ENCODE results near the gene RAF1.

DNA sequence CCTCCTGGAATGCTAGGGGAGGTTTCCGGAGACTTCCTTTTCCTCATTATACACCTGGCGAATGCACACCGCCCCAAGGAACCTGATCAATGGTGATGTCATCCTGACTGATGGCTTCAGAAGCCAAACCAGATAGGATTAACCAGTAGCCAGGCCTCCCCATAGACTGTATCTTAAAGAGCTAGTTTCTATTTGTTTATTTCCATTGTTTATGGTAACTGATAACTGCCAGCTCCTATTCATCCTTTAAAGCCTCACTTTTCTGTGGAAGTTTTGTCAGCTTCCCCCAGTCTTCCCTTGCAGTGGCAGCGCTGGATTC is 118.5 kb downstream of the RAF1 start, which contains the start of gene MKRN2OS:
- TF ChIP-seq, protein P1, sequence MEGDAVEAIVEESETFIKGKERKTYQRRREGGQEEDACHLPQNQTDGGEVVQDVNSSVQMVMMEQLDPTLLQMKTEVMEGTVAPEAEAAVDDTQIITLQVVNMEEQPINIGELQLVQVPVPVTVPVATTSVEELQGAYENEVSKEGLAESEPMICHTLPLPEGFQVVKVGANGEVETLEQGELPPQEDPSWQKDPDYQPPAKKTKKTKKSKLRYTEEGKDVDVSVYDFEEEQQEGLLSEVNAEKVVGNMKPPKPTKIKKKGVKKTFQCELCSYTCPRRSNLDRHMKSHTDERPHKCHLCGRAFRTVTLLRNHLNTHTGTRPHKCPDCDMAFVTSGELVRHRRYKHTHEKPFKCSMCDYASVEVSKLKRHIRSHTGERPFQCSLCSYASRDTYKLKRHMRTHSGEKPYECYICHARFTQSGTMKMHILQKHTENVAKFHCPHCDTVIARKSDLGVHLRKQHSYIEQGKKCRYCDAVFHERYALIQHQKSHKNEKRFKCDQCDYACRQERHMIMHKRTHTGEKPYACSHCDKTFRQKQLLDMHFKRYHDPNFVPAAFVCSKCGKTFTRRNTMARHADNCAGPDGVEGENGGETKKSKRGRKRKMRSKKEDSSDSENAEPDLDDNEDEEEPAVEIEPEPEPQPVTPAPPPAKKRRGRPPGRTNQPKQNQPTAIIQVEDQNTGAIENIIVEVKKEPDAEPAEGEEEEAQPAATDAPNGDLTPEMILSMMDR (IDR thresholded peaks at IDR 0.05) = no peak
- no peak for TF ChIP-seq EZH2 (IDR thresholded peaks at IDR 0.05; ENCODE audit: borderline replicate concordance, insufficient read depth, low read depth, low read length, poor library complexity, severe bottlenecking)

Measured in B cell (primary cell).